Natural killer cell treated with Interleukin-12 subunit alpha and Interleukin-12 subunit beta and Interleukin-15 and Interleukin-18, amount 100 ng/mL, for 72 hours (primary cell): Measurements from ENCODE around the gene PRKAG3. TPM values are rescaled to one million over a fixed set of nuclear protein-coding genes. Genes with fewer than 3 reads are reported as not detected.
A peak's percentile ranks its signal among the peaks of the same experiment; 100 is the strongest.

Experiments used
- ATAC-seq, 2 donors: fragments of 150-1000 bp; cut with Tn5 transposase in 1 of 2; sonication (Bioruptor Pico), chemical (Tn5 transposase) in 1 of 2; 2 replicates each; pipeline ENCODE4 v1.10.0; 2021
- DNase-seq: peaks from one replicate; pipeline ENCODE4 v3.0.0; 2022; ENCODE audit warnings: low spot score
- H3K27ac Mint-ChIP-seq, 2 donors: 1 replicate in 1 of 2; 2 replicates in 1 of 2; pipeline ENCODE4 v1.8.0; 2022; ENCODE audit warnings: mixed read lengths in 2 of 2, mild to moderate bottlenecking in 1 of 2, moderate library complexity in 1 of 2
- H3K27me3 Mint-ChIP-seq, 2 donors: 1 replicate in 1 of 2; 2 replicates in 1 of 2; pipeline ENCODE4 v1.8.0; 2022; ENCODE audit warnings: mixed read lengths in 2 of 2
- H3K36me3 Mint-ChIP-seq: one replicate; pipeline ENCODE4 v1.8.0; 2022; ENCODE audit warnings: mixed read lengths
- H3K4me1 Mint-ChIP-seq, 2 donors: 1 replicate in 1 of 2; 2 replicates in 1 of 2; pipeline ENCODE4 v1.8.0; 2022; ENCODE audit warnings: low read depth in 2 of 2, mixed read lengths in 2 of 2, mild to moderate bottlenecking in 1 of 2
- H3K4me3 Mint-ChIP-seq: one replicate; pipeline ENCODE4 v1.8.0; 2022; ENCODE audit warnings: mixed read lengths
- H3K9me3 Mint-ChIP-seq: 2 replicates; pipeline ENCODE4 v1.8.0; 2022; ENCODE audit warnings: mixed read lengths
- total RNA-seq, 2 donors: library from RNA; stranded (reverse); gene quantifications; one replicate each; pipeline ENCODE4 v1.2.3, GENCODE V29; 2022

The PRKAG3 gene
- total RNA-seq, 2 donors from 2014 or later, result not detected

DNA sequence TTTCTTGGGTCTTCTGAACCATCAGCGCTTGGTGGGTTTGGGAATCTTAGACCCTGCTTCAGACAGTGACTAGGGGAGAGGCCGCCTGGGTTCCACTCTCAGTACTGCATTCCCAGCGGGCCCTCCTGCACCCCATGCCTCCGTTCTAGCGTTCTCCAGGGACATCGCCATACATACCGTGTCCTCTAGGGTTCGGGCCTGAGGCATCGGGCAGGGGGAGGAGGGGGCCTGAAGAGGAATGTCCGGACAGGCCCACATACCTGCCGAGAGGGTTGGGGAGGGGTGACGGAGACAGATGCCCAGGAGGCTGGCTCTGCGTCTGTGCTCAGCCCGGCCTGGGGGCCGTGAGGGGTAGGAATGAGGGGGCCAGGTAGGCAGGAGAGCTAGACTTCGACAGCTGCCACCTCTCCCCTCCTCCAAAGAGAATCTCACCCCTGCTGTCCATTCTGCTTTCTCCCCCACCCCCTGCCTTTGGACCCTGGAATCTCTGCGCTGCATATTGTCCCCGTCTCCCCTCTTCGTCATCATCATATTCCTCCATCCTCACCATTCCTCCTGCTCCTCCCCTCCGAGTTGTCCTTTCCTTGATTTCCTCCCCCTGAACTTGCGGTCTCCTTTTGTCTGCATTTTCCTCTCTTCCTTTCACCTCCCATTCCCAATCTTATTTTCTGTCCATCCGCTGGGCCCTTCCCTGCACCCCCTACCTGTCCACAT is 41.2 kb upstream of the PRKAG3 start:
- Mint-ChIP-seq H3K9me3 (no peaks in the 10 kb centered on the region), H3K27ac (no peak overlapping the region), H3K27me3 (peaks cover 43 to 68% of the 10 kb centered on the region in 2 donors), H3K4me3 (peak overlapping the region; percentile 18), H3K4me1 (peaks cover 18% of the 10 kb centered on the region in 2 donors), H3K36me3 (no peaks in the 10 kb centered on the region)
- ATAC-seq, result no peak
- DNase-seq, result no peak

DNA sequence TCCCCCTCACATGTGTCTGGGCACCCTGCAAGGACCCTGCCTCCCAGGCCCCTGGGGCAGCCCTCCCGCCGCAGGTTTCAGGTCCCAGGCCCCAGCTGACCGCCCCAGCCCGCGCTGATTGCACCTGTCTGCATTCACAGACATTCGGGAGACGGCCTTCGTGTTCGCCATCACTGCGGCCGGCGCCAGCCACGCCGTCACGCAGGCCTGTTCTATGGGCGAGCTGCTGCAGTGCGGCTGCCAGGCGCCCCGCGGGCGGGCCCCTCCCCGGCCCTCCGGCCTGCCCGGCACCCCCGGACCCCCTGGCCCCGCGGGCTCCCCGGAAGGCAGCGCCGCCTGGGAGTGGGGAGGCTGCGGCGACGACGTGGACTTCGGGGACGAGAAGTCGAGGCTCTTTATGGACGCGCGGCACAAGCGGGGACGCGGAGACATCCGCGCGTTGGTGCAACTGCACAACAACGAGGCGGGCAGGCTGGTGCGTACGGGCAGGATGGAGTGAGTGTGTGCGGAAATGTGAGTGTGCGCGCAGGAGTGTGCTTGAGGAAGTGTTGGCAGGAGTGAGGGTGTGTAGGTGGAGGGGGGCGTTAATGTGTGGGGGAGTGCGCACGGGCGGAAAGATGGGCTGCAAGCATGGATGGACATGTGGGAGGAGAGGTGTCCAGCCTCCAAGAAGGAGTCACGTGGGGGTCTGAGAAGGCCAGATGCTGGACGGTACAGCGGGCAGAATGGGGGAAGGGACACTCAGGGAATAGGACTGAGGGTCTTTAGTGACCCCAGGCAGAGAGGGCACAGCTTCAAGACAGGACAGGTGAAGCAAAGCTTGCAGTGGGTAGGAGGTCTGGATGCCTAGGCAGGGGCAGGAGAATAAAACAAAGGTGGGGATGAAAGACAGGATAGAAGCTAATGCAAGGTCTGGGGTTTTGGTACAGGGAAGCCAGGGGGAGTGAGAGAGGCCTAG is 40.0 kb upstream of the PRKAG3 start:
- Mint-ChIP-seq H3K36me3 (no peaks in the 10 kb centered on the region), H3K27me3 (peaks cover 46 to 66% of the 10 kb centered on the region in 2 donors), H3K27ac (no peak overlapping the region), H3K4me3 (peak overlapping the region; percentile 58), H3K9me3 (no peaks in the 10 kb centered on the region), H3K4me1 (peaks cover 15 to 16% of the 10 kb centered on the region in 2 donors)
- DNase-seq, result no peak
- peak; percentile 7 to 33 for ATAC-seq

DNA sequence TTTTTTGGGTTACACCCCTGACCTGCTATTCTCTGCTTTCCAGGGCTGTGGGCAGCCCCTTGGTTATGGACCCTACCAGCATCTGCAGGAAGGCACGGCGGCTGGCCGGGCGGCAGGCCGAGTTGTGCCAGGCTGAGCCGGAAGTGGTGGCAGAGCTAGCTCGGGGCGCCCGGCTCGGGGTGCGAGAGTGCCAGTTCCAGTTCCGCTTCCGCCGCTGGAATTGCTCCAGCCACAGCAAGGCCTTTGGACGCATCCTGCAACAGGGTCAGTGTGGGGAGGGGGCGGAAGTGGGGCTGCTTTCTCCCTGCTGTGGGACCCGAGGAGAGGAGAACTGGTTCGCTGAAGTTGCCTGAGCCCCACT is 39.4 kb upstream of the PRKAG3 start:
- Mint-ChIP-seq H3K27ac (no peak overlapping the region), H3K4me1 (peaks cover 14% of the 10 kb centered on the region in 2 donors), H3K27me3 (peaks cover 43 to 64% of the 10 kb centered on the region in 2 donors), H3K9me3 (no peaks in the 10 kb centered on the region), H3K4me3 (no peak overlapping the region), H3K36me3 (no peaks in the 10 kb centered on the region)
- no peak for DNase-seq
- no peak for ATAC-seq

DNA sequence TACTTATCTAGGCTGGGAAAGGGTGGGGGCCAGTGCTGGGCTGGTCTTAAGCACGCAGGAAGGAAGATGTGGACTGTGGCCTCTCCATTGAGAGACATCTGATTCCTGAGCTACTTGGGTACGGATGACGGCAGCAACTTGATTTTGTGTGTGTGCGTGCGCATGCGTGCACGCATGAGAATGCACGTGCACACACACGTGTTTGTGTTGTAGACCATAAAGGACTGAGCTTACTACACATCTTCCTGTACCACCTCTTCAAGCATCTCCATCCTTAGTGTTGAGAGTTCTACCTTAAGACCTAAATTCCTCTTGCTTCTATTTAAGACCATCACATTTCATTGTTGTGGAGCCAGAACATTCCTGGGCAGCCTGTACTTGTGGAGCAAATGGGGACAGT is 37.5 kb upstream of the PRKAG3 start:
- DNase-seq (no peak), ATAC-seq (no peak)
- H3K4me3 Mint-ChIP-seq, result no peak overlapping the region
- no peaks in the 10 kb centered on the region for H3K36me3 Mint-ChIP-seq
- peaks cover 14% of the 10 kb centered on the region in 2 donors for H3K4me1 Mint-ChIP-seq
- H3K9me3 Mint-ChIP-seq, result no peaks in the 10 kb centered on the region
- H3K27me3 Mint-ChIP-seq, result peaks cover 43 to 58% of the 10 kb centered on the region in 2 donors
- no peak overlapping the region for H3K27ac Mint-ChIP-seq

DNA sequence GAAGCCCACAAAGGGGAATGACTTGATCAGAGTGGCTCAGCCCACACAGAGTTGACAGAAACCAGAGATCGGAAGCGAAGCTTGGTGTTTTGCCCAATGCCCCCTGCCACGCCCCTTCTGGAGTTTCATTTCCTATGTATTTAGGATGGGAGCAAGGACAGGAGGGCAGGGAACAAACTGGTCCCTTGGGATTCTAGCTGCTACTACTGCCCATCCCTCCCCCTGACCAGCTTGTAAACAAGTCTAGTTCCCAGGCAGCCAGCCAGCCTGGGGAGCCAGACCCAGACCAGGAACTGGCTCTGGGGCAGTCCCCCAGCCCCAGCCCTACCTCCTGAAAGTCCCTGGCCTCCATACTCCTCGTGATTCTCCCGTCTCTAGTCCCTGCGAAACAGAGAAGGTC is 36.3 kb upstream of the PRKAG3 start:
- Mint-ChIP-seq H3K9me3 (no peaks in the 10 kb centered on the region), H3K27me3 (peaks cover 50 to 63% of the 10 kb centered on the region in 2 donors), H3K4me1 (peaks cover 11 to 14% of the 10 kb centered on the region in 2 donors), H3K4me3 (no peak overlapping the region), H3K36me3 (no peaks in the 10 kb centered on the region), H3K27ac (no peak overlapping the region)
- DNase-seq (no peak), ATAC-seq (no peak)

DNA sequence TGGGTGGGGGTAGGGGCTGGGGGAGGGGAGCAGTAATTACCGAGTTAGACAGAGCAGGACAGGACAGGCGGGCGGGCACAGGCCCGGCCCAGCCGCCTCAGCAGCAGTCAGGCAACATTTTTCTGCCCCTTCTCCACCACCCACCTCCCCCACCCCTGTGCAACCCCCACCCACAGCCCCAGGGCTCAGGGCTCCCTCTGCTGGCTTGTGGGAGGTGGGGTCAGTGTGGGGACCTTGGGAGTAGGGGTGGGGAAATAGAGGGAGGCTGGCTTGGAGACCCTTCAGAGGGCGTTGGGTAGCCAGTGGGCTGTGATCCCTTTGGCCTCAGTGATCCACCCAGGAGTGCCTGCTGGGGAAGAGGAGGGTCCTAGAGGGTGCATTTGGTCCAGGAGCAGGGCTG is 34.4 kb upstream of the PRKAG3 start:
- Mint-ChIP-seq H3K9me3 (no peaks in the 10 kb centered on the region), H3K27ac (no peak overlapping the region), H3K27me3 (peaks cover 50 to 59% of the 10 kb centered on the region in 2 donors), H3K4me3 (no peak overlapping the region), H3K4me1 (peaks cover 3 to 8% of the 10 kb centered on the region in 2 donors), H3K36me3 (no peaks in the 10 kb centered on the region)
- DNase-seq (no peak), ATAC-seq (no peak)

DNA sequence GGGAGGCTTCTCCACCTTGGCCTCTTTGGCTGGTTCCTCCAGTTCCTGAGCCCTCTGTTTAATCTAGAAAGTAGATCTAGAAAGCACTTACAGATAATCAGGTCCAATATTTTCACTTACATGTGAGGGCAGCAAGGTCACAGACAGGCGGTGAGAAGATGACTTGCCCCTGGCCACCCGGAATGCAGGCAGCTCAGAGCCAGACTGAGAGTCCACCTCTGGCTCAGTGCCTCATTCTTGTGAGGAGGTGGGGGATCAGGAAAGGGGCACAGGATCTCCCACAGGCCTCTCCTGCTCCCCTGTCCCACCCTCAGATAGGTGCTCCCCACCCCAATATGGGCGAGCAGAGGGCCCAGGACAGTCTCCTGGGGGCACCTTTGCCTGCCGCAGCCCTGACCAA is 33.8 kb upstream of the PRKAG3 start:
- DNase-seq, result no peak
- no peaks in the 10 kb centered on the region for H3K36me3 Mint-ChIP-seq
- no peaks in the 10 kb centered on the region for H3K9me3 Mint-ChIP-seq
- no peak overlapping the region for H3K4me3 Mint-ChIP-seq
- ATAC-seq, result no peak
- peaks cover 0 to 4% of the 10 kb centered on the region in 2 donors for H3K4me1 Mint-ChIP-seq
- no peak overlapping the region for H3K27ac Mint-ChIP-seq
- H3K27me3 Mint-ChIP-seq, result peaks cover 51 to 56% of the 10 kb centered on the region in 2 donors

DNA sequence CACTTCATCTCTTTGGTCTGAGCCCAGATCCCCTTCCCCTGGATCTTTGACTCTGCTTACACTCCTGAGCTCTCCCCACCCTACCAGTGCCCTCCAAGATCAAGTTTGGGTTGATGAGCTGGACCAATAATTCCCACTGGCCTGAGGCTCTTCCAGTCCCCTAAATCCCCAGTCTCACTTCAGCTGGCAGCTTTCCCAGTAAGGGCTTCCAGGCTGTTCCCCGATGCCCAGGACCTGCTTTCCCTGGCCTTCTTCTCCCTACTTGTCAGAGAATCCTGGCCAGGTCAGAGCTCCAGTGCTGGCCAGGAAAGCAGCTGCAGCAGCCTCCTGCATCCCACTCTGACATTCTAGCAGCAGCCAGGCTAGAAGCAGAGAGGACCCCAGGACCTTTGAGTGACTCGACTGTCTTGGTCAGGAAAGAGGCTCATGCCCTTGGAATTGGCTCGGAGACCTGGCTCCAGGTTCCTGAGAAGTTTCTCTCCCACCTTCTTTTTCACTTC is 31.5 kb upstream of the PRKAG3 start:
- peaks cover 50 to 54% of the 10 kb centered on the region in 2 donors for H3K27me3 Mint-ChIP-seq
- H3K36me3 Mint-ChIP-seq, result no peaks in the 10 kb centered on the region
- H3K4me3 Mint-ChIP-seq, result no peak overlapping the region
- ATAC-seq, result no peak
- H3K4me1 Mint-ChIP-seq, result peaks cover 4 to 8% of the 10 kb centered on the region in 2 donors
- no peaks in the 10 kb centered on the region for H3K9me3 Mint-ChIP-seq
- no peak overlapping the region for H3K27ac Mint-ChIP-seq
- DNase-seq, result peak; percentile 18

DNA sequence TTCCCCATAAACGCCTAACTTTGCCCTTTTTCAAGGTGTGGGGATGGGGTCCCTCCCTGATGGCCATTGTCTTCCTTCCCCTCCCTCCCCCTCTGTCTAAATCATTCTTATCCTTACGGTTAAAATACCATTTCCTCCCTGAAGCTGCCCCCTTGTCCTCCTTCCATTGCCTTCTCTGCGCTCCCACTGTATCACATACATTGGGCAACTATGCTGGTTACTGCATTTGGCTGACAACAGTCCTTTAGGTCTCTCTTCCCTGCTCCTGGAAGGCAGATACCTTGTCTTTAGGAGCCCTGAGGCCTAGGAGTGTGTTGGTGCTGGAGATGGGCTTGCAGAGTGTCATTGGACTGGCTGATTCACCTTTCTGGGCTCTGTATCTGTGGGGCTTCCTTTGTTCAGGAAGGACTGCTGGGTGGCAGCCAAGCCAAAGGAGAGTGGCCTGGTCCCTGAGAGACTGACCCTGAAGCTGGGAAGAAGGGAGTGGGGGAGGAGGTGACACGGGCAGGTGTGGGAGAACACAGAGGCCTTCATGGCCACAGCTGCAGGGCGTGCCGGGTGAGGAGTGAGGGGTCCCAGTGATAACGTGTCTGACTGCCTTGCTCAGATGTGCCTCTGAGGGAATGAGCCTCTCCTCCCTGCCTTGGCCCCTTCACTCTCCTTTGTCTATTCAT is 30.2 kb upstream of the PRKAG3 start:
- Mint-ChIP-seq H3K4me1 (peaks cover 6 to 8% of the 10 kb centered on the region in 2 donors), H3K27ac (no peak overlapping the region), H3K36me3 (no peaks in the 10 kb centered on the region), H3K9me3 (no peaks in the 10 kb centered on the region), H3K4me3 (no peak overlapping the region), H3K27me3 (peaks cover 56 to 60% of the 10 kb centered on the region in 2 donors)
- DNase-seq (no peak), ATAC-seq (no peak)

DNA sequence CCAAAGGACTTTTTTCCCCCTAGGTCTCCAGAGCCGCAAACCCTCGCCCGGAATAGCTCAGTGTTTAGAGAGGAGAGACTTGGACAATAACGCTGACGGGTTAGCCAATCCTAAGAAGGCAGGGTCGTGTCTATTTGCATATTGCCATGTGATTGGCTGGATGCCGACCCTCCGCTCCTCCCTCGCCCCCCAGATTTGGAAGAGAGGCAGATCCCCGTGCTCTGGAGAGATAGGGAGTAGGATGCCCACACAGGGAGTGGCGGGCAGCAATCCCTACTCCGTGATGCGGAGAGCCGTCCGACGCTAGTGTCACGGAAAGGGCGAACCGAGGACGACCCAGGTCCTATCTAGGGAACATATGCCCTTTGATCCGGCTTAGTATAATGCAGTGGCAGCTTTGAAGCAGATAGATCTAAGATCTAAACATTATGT is 29.4 kb upstream of the PRKAG3 start:
- Mint-ChIP-seq H3K9me3 (no peaks in the 10 kb centered on the region), H3K27ac (no peak overlapping the region), H3K4me3 (no peak overlapping the region), H3K27me3 (peaks cover 60 to 62% of the 10 kb centered on the region in 2 donors), H3K36me3 (no peaks in the 10 kb centered on the region), H3K4me1 (peaks cover 8 to 9% of the 10 kb centered on the region in 2 donors)
- DNase-seq, result peak; percentile 45
- peak in 1 of 2 donors; percentile 41 for ATAC-seq

DNA sequence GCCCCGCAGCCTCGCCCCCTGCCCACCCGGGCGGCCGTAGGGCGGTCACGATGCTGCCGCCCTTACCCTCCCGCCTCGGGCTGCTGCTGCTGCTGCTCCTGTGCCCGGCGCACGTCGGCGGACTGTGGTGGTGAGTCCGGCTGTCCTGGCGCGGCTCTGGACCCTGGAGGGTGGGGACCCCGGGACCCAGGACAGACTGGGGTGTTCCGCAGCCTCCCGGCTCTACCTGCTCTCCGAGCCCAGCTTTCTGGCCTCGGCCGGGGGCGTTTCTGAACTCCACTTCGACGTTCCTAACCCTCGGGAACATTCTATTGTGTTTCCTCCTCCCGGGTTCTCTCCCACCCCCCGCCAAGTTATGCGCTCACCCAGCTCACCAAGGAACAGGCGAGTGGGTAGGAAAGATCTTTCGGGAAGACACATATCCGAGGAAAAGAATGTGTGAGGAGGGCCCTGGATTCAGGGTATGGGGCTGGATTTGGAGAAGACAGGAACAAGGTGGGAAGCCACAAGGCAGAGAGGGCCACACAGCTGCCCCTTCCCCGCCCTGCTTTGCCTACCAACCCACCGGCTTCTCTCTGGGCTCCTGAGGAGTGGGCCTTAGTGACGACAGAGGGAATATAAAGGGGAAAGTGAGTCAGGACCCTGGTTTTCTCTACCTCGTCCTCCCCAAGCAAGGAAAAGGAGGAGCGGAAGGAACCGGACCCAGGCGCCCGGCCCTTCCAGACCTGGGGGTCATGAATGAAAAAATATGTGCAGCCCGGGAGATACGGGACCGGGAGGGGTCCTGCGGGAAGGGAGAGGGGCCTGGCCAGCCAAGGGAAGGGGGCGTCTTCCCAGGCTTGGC is 28.6 kb upstream of the PRKAG3 start:
- peaks cover 65 to 69% of the 10 kb centered on the region in 2 donors for H3K27me3 Mint-ChIP-seq
- no peak overlapping the region for H3K27ac Mint-ChIP-seq
- H3K36me3 Mint-ChIP-seq, result no peaks in the 10 kb centered on the region
- DNase-seq, result peak; percentile 47
- no peaks in the 10 kb centered on the region for H3K9me3 Mint-ChIP-seq
- ATAC-seq, result no peak
- H3K4me3 Mint-ChIP-seq, result peak overlapping the region; percentile 23
- peaks cover 8 to 9% of the 10 kb centered on the region in 2 donors for H3K4me1 Mint-ChIP-seq

DNA sequence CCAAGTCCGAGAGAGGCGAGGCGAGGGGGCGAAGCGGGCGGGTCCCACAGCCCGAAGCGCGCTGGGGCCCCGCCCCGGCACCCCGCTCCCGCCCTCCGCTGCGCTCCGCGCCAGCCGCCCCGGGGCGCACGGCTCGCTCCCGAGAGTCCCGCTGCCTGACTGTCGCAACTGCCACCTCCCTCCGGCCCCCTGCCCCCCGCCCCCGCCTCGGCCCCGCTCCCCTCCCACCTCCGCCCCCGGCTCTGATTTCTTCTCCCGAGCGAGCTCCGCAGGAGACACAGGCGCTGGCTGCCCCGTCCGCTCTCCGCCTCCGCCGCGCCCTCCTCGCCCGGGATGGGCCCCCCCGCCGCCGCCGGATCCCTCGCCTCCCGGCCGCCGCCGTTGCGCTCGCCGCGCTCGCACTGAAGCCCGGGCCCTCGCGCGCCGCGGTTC is 28.0 kb upstream of the PRKAG3 start, which contains the start of gene WNT6:
WNT6 (plus strand) TSS at position 250 of the 432 bp plus-strand sequence. CDS start 233 bp downstream, outside the sequence.
- Mint-ChIP-seq H3K4me1 (peaks cover 8 to 9% of the 10 kb centered on the region in 2 donors), H3K27ac (no peak within 1 kb of the TSS), H3K9me3 (no peaks in the 10 kb centered on the region), H3K4me3 (peak within 1 kb of the TSS; percentile 23), H3K36me3 (no peaks in the 10 kb centered on the region), H3K27me3 (peaks cover 67 to 76% of the 10 kb centered on the region in 2 donors)
- DNase-seq (no peak), ATAC-seq (no peak)
